Adrenal gland (tissue), 5 donors: ENCODE measurements around the gene NBPF1.
"Not testable (repeated sequence)": the region's sequence is repeated elsewhere in the genome, so short reads cannot be mapped to it uniquely, and the experiment has no call there.

Experiments
- CTCF ChIP-seq, 6 experiments: fragments of 450-650 bp in 4 of 6; fragments of 200-600 bp in 2 of 6; sonication (generic) in 1 of 6; IDR thresholded peaks; 1 replicate in 5 of 6; 2 replicates in 1 of 6; pipeline versions ENCODE4 v1.5.1 to v1.8.0; 2016 to 2021; ENCODE audit warnings: antibody characterized with exemption in 6 of 6, mild to moderate bottlenecking in 2 of 6, moderate library complexity in 1 of 6
- POLR2A ChIP-seq, 2 donors: fragments of 450-650 bp; IDR thresholded peaks; one replicate each; pipeline ENCODE4 v1.6.1; 2017; ENCODE audit warnings: antibody characterized with exemption in 2 of 2, mild to moderate bottlenecking in 2 of 2, moderate library complexity in 1 of 2
- donor health status: DM: no; HTN: no; CAD: no.

- not testable (repeated sequence) for TF ChIP-seq CTCF, POLR2A (IDR thresholded peaks at IDR 0.05)
Measured at GRCh38 chr1:16629916-16630530, 16.7 kb upstream of the NBPF1 start.
